GM12878 (cell line): Measurements from ENCODE around the gene TXLNG.

Experiments
- CHD2 ChIP-seq: IDR thresholded peaks from 2 replicates; pipeline ENCODE4 v1.6.1; 2011; ENCODE audit warnings: low read depth, low read length, improper control_type of control experiment, borderline replicate concordance
- CREM ChIP-seq: IDR thresholded peaks from 2 replicates; pipeline ENCODE4 v1.6.1; 2014; ENCODE audit warnings: antibody characterized with exemption, low read depth
- EP300 ChIP-seq, 2 experiments: fragments of 150-350 bp in 1 of 2; IDR thresholded peaks; 2 replicates each; pipeline ENCODE4 v1.6.1; 2011 to 2012; ENCODE audit warnings: low read depth in 2 of 2, low read length in 2 of 2, borderline replicate concordance in 1 of 2, improper control_type of control experiment in 1 of 2, inconsistent platforms in 1 of 2; ENCODE audit not compliant: control insufficient read depth in 1 of 2
- HCFC1 ChIP-seq: fragments of 150-350 bp; IDR thresholded peaks from 2 replicates; pipeline ENCODE4 v1.6.1; 2014; ENCODE audit warnings: low read length
- RCOR1 ChIP-seq: conservative IDR thresholded peaks from 2 replicates; pipeline ENCODE4 v1.6.1; 2012; ENCODE audit warnings: low read depth, low read length, improper control_type of control experiment
- RFX5 ChIP-seq: IDR thresholded peaks from 2 replicates; pipeline ENCODE4 v1.6.1; 2011; ENCODE audit warnings: low read depth, low read length, improper control_type of control experiment
- TAF1 ChIP-seq: IDR thresholded peaks from 2 replicates; pipeline ENCODE4 v1.6.1; 2011; ENCODE audit warnings: mild to moderate bottlenecking, low read depth, low read length, borderline replicate concordance
- TF ChIP-seq, protein P1 (sequence below): IDR thresholded peaks from 2 replicates; pipeline ENCODE4 v1.6.1; 2011; ENCODE audit warnings: low read depth, mild to moderate bottlenecking, low read length, moderate library complexity, borderline replicate concordance; ENCODE audit errors: extremely low read depth
- TF ChIP-seq, protein P2 (sequence below), 3 experiments: IDR thresholded peaks in 2 of 3; conservative IDR thresholded peaks in 1 of 3; 2 replicates each; pipeline ENCODE4 v1.5.1; 2011; ENCODE audit warnings: low read depth in 3 of 3, low read length in 3 of 3, mild to moderate bottlenecking in 3 of 3, control low read depth in 2 of 3, moderate library complexity in 2 of 3, inconsistent platforms in 1 of 3, mixed read lengths in 1 of 3; ENCODE audit not compliant: control insufficient read depth in 2 of 3, insufficient read depth in 1 of 3; ENCODE audit errors: extremely low read depth in 1 of 3
- TF ChIP-seq, protein P3 (sequence below): fragments of 450-650 bp; conservative IDR thresholded peaks from 2 replicates; pipeline ENCODE4 v1.6.1; 2017; ENCODE audit warnings: mild to moderate bottlenecking, moderate library complexity

DNA sequence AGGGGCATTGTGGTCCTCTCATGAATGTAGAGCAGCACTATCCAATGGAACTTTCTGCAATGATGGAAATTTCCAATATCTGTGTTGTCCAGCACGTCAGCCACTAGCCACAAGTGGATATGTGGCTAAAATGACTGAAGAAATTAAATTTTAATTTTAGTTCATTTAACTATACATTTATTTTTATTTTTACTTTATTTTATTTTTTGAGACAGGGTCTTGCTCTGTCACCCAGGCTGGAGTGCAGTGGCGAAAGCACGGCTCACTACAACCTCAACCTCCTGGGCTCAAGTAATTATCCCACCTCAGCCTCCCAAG, 97.2 kb downstream of the TXLNG start:
- TF ChIP-seq CHD2 (no peak), CREM (no peak), EP300 (IDR thresholded peaks at IDR 0.05; ENCODE audit: borderline replicate concordance in 1 of 2, control insufficient read depth in 1 of 2, low read depth in 2 of 2, low read length in 2 of 2) (no peak), RCOR1 (no peak), TAF1 (no peak), HCFC1 (no peak), RFX5 (no peak)
- TF ChIP-seq, protein P1, sequence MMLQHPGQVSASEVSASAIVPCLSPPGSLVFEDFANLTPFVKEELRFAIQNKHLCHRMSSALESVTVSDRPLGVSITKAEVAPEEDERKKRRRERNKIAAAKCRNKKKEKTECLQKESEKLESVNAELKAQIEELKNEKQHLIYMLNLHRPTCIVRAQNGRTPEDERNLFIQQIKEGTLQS, result no peak
- TF ChIP-seq, protein P2, sequence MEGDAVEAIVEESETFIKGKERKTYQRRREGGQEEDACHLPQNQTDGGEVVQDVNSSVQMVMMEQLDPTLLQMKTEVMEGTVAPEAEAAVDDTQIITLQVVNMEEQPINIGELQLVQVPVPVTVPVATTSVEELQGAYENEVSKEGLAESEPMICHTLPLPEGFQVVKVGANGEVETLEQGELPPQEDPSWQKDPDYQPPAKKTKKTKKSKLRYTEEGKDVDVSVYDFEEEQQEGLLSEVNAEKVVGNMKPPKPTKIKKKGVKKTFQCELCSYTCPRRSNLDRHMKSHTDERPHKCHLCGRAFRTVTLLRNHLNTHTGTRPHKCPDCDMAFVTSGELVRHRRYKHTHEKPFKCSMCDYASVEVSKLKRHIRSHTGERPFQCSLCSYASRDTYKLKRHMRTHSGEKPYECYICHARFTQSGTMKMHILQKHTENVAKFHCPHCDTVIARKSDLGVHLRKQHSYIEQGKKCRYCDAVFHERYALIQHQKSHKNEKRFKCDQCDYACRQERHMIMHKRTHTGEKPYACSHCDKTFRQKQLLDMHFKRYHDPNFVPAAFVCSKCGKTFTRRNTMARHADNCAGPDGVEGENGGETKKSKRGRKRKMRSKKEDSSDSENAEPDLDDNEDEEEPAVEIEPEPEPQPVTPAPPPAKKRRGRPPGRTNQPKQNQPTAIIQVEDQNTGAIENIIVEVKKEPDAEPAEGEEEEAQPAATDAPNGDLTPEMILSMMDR (IDR thresholded peaks at IDR 0.05 in 2 of 3, conservative IDR thresholded peaks at IDR 0.05 in 1 of 3; ENCODE audit: control insufficient read depth in 2 of 3, extremely low read depth in 1 of 3, insufficient read depth in 1 of 3, low read depth in 3 of 3, low read length in 3 of 3), result no peak
- TF ChIP-seq, protein P3, sequence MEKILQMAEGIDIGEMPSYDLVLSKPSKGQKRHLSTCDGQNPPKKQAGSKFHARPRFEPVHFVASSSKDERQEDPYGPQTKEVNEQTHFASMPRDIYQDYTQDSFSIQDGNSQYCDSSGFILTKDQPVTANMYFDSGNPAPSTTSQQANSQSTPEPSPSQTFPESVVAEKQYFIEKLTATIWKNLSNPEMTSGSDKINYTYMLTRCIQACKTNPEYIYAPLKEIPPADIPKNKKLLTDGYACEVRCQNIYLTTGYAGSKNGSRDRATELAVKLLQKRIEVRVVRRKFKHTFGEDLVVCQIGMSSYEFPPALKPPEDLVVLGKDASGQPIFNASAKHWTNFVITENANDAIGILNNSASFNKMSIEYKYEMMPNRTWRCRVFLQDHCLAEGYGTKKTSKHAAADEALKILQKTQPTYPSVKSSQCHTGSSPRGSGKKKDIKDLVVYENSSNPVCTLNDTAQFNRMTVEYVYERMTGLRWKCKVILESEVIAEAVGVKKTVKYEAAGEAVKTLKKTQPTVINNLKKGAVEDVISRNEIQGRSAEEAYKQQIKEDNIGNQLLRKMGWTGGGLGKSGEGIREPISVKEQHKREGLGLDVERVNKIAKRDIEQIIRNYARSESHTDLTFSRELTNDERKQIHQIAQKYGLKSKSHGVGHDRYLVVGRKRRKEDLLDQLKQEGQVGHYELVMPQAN, result no peak
